ENCODE measurements around the gene MATR3.

DNA sequence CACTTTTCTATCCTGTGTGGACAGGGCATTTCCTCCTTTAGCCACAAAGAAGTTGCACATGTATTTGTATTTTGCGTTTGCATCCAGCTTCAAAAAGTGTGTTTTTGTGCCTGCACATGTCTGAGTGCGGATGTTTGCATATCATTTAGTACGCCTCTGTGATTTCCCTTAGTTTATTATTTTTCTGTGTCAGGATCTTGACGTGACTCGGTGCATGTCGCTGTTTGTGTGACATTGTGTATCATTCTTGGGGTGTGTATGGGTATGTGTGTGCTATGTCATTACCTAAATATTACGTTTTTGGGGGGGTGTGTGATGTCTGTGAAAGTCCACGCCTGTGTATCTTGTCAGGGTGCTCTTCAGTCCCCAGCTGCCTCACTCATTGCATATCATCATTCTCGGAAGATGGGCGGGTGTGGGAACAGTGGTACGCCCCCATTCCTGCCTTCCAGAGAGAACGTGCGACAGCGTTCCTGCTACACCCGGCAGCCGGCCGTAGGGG lies 47.7 kb downstream of the MATR3 start:
- TF ChIP-seq, protein P1, sequence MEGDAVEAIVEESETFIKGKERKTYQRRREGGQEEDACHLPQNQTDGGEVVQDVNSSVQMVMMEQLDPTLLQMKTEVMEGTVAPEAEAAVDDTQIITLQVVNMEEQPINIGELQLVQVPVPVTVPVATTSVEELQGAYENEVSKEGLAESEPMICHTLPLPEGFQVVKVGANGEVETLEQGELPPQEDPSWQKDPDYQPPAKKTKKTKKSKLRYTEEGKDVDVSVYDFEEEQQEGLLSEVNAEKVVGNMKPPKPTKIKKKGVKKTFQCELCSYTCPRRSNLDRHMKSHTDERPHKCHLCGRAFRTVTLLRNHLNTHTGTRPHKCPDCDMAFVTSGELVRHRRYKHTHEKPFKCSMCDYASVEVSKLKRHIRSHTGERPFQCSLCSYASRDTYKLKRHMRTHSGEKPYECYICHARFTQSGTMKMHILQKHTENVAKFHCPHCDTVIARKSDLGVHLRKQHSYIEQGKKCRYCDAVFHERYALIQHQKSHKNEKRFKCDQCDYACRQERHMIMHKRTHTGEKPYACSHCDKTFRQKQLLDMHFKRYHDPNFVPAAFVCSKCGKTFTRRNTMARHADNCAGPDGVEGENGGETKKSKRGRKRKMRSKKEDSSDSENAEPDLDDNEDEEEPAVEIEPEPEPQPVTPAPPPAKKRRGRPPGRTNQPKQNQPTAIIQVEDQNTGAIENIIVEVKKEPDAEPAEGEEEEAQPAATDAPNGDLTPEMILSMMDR (conservative IDR thresholded peaks at IDR 0.05): no peak
- TF ChIP-seq EZH2 (IDR thresholded peaks at IDR 0.05; ENCODE audit: low read depth): no peak
